LNCaP clone FGC (cell line): ENCODE results near the gene ERBB4.

Experiments used
- DNase-seq: peaks from one replicate; pipeline ENCODE4 v3.0.0-alpha.2; 2011; ENCODE audit warnings: low read depth
- H3K4me3 ChIP-seq: 2 replicates; pipeline ENCODE4 v1.5.1; 2011; ENCODE audit warnings: mild to moderate bottlenecking, low read depth, low read length, control low read depth
- TF ChIP-seq, protein P1 (sequence below): IDR thresholded peaks from 2 replicates; pipeline ENCODE4 v1.5.1; 2012; ENCODE audit warnings: mild to moderate bottlenecking; ENCODE audit not compliant: control insufficient read depth, insufficient read depth; ENCODE audit errors: extremely low read depth

ERBB4 gene

DNA sequence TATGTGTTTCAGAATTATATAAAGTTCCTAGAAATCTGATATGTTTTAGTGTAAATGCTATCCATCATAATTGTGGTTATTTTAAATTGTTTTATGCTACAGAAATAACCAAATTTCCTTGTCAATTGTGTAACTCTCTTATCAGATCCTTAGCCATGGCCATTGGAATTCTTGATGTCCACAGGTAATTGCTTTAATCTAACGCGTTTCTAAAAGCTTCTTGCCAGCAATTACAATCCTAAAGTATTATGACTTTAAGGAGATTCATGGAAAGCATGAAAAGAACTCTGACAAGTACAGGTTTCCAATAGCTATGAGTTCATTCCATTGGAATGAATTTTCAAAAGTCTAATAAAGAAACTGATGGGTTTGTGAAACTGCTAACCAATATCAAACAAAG is 472.1 kb downstream of the ERBB4 start:
- TF ChIP-seq, protein P1, sequence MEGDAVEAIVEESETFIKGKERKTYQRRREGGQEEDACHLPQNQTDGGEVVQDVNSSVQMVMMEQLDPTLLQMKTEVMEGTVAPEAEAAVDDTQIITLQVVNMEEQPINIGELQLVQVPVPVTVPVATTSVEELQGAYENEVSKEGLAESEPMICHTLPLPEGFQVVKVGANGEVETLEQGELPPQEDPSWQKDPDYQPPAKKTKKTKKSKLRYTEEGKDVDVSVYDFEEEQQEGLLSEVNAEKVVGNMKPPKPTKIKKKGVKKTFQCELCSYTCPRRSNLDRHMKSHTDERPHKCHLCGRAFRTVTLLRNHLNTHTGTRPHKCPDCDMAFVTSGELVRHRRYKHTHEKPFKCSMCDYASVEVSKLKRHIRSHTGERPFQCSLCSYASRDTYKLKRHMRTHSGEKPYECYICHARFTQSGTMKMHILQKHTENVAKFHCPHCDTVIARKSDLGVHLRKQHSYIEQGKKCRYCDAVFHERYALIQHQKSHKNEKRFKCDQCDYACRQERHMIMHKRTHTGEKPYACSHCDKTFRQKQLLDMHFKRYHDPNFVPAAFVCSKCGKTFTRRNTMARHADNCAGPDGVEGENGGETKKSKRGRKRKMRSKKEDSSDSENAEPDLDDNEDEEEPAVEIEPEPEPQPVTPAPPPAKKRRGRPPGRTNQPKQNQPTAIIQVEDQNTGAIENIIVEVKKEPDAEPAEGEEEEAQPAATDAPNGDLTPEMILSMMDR = no peak
- no peak for DNase-seq
- no peak overlapping the region for H3K4me3 ChIP-seq

DNA sequence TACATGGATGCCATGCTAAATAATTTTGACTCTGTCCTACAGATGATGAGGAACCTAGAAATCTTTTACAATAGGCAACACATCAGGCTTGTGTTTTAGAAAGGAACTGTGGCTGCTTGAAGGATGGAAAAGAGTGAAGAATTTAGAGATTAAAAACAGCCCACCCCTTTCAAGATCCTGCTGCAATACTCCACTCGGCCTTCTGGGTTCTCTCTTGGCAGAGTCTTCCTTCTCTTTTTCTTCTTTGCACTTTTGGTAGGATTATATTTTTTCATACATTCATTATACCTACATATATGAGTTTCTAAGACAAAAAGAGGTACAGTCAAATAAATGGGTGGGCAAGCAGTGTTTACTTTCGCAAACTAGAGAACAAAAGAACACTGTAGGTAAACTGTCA is 474.3 kb downstream of the ERBB4 start:
- no peak for DNase-seq
- H3K4me3 ChIP-seq = no peak overlapping the region
- TF ChIP-seq, protein P1 = no peak

DNA sequence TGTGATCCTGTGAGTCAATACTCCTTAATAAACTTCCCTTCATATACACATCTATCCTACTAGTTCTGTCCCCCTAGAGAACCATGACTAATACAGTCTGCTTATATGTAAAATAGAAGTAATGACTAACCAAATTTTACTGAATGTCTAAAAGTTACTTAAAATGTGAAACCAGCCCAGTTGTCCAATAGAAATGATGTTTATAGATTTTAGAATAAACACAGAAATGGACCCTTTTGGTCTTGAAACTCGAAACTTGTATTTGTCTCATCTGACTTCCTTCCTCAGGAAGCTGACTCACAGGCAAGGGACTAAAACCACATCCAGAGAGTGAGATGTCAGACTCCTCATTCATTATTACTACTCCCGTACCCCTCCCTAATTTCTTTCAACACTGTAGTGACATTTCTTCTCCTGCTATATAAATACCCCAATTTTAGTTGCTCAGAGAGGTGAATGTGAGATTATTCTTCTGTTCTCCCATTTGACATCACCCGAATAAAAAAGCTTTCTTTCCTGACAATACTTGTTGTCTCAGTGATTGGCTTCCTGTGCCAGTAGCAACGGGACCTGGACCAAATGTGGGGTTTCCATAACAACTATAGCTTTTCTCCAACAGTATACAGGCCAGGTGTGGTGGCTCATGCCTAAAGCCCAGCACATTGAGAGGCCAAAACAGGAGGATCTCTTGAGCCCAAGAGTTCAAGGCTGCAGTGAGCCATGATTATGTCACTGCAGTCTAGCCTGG is 486.0 kb downstream of the ERBB4 start:
- H3K4me3 ChIP-seq = no peak overlapping the region
- TF ChIP-seq, protein P1 = no peak
- no peak for DNase-seq

DNA sequence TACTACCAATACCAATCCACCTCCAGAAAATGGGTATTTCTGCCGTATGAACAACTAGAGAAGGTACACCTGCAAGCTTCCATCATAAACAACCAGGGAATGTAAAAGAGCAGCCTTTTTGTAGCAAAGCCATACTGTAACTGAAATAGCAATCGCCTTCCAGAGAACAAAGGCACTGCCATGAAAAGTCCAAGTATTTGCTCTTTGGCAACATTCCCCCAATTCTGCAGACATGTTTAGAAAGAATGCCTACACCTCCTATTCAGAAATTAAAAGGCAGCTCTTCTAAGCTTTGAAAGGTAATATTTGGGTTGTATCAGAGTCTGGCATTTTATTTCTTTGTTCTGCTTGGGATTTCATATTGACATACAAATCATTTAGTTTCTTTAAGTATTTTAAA is 487.7 kb downstream of the ERBB4 start:
- no peak overlapping the region for H3K4me3 ChIP-seq
- no peak for DNase-seq
- TF ChIP-seq, protein P1 = no peak

DNA sequence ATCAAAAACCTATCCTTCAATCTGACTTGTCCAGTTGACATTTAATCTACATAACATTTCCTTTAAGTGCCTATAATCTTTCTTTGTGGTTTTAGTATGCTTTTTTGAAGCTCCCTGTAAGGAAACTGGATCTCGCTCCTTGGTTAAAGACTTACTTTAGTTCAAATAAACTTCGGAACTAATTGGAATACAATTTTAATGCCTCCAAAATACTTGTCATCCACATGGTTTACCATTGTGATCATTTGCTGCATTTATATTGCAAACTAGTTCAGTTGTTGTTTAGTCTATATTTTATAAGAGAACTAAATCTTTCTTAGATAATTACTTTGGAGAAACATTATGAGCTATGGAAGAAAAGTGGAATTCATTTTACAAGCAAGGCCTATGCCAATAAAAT is 496.0 kb downstream of the ERBB4 start:
- DNase-seq = no peak
- TF ChIP-seq, protein P1 = no peak
- H3K4me3 ChIP-seq = no peak overlapping the region

DNA sequence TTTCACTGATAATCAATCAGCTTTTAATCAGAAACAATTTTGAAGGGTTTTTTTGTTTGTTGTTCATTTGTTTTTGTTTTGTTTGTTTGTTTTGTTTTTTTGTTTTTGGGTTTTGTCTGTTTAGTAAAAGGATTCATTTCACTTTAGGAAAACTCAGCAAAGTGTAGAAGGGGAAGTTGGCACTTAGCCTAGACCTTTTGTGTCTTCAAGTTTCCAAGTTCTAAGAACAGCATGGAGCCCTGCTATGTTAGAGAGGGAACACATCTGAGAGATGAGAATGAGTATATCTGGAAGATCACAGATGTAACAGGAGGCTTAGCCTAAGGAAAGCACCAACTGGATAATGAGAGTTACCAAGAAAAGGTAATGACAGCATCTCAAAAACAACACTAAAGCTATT is 501.5 kb downstream of the ERBB4 start:
- TF ChIP-seq, protein P1 = no peak
- DNase-seq = no peak
- no peak overlapping the region for H3K4me3 ChIP-seq
